K562 (cell line): ENCODE measurements around the gene MRPL32. TPM values are rescaled to one million over a fixed set of nuclear protein-coding genes. Genes with fewer than 3 reads are reported as not detected.

Experiments
- AFF4 ChIP-seq: sonication (generic); formaldehyde crosslinking; IDR thresholded peaks from 2 replicates; pipeline ENCODE4 v1.8.0; 2023; ENCODE audit warnings: mild to moderate bottlenecking, missing genetic modification reagents
- ARID1B ChIP-seq: fragments of 450-650 bp; IDR thresholded peaks from 2 replicates; pipeline ENCODE4 v1.6.1; 2016; ENCODE audit warnings: antibody characterized with exemption, mild to moderate bottlenecking, inconsistent platforms
- CBX8 ChIP-seq: fragments of 200-600 bp; sonication (generic); IDR thresholded peaks from 2 replicates; pipeline ENCODE4 v1.6.1; 2012; ENCODE audit warnings: borderline replicate concordance, mixed run types, low read depth, mild to moderate bottlenecking, moderate library complexity, mixed read lengths, low read length, control low read depth, inconsistent platforms; ENCODE audit not compliant: poor library complexity, severe bottlenecking; ENCODE audit errors: extremely low read depth
- EP300 ChIP-seq: IDR thresholded peaks from 2 replicates; pipeline ENCODE4 v1.6.1; 2012; ENCODE audit warnings: low read length, improper control_type of control experiment
- ETV6 ChIP-seq, 3 experiments: fragments of 150-350 bp in 1 of 3; sonication (generic) in 1 of 3; formaldehyde crosslinking in 1 of 3; IDR thresholded peaks; 2 replicates each; pipeline versions ENCODE4 v1.6.1 to v1.8.0; 2014 to 2022; ENCODE audit warnings: borderline replicate concordance in 2 of 3, low read depth in 2 of 3, antibody characterized with exemption in 1 of 3, low read length in 1 of 3, mild to moderate bottlenecking in 1 of 3, missing genetic modification reagents in 1 of 3
- FOXM1 ChIP-seq, 2 experiments: fragments of 450-650 bp in 1 of 2; sonication (generic) in 1 of 2; formaldehyde crosslinking in 1 of 2; IDR thresholded peaks; 2 replicates each; pipeline versions ENCODE4 v1.6.1 to v1.9.0; 2017 to 2022; ENCODE audit warnings: low read depth in 2 of 2, mild to moderate bottlenecking in 2 of 2, missing genetic modification reagents in 1 of 2, moderate library complexity in 1 of 2
- FOXP1 ChIP-seq: sonication (generic); formaldehyde crosslinking; IDR thresholded peaks from 2 replicates; pipeline ENCODE4 v1.8.0; 2022; ENCODE audit warnings: mild to moderate bottlenecking, missing genetic modification reagents
- IRF9 ChIP-seq: fragments of 450-650 bp; IDR thresholded peaks from 2 replicates; pipeline ENCODE4 v1.6.1; 2016; ENCODE audit warnings: missing biosample characterization, missing genetic modification characterization
- L3MBTL2 ChIP-seq: fragments of 450-650 bp; IDR thresholded peaks from 2 replicates; pipeline ENCODE4 v1.6.1; 2016; ENCODE audit warnings: mild to moderate bottlenecking, moderate library complexity
- MBD2 ChIP-seq: sonication (generic); IDR thresholded peaks from 2 replicates; pipeline ENCODE4 v1.6.1; 2016; ENCODE audit warnings: low read depth, borderline replicate concordance
- MCM5 ChIP-seq: fragments of 450-650 bp; IDR thresholded peaks from 2 replicates; pipeline ENCODE4 v1.6.1; 2016; ENCODE audit warnings: low read depth
- NR0B1 ChIP-seq: fragments of 450-650 bp; IDR thresholded peaks from one replicate; pipeline ENCODE4 v1.6.1; 2018; ENCODE audit warnings: mild to moderate bottlenecking, moderate library complexity; ENCODE audit not compliant: partially characterized antibody
- NUFIP1 ChIP-seq: fragments of 450-650 bp; IDR thresholded peaks from 2 replicates; pipeline ENCODE4 v1.6.1; 2018; ENCODE audit not compliant: partially characterized antibody
- PTBP1 ChIP-seq: fragments of 200-400 bp; formaldehyde crosslinking; IDR thresholded peaks from 2 replicates; pipeline ENCODE4 v1.6.1; 2017; ENCODE audit warnings: low read depth, low read length
- TAF15 ChIP-seq: fragments of 200-400 bp; formaldehyde crosslinking; IDR thresholded peaks from 2 replicates; pipeline ENCODE4 v1.6.1; 2017; ENCODE audit warnings: mild to moderate bottlenecking, low read depth, low read length, moderate library complexity
- ZBTB11 ChIP-seq, 3 experiments: fragments of 200-800 bp in 1 of 3; fragments of 250-450 bp in 1 of 3; fragments of 450-650 bp in 1 of 3; sonication (Bioruptor Pico) in 1 of 3; sonication (Bioruptor generic) in 1 of 3; formaldehyde crosslinking in 1 of 3; IDR thresholded peaks; 2 replicates each; pipeline versions ENCODE4 v1.6.1 to v1.8.0; 2016 to 2022; ENCODE audit warnings: mild to moderate bottlenecking in 2 of 3, missing genetic modification characterization in 2 of 3, missing compliant biosample characterization in 1 of 3, moderate library complexity in 1 of 3
- ZNF24 ChIP-seq: fragments of 450-650 bp; IDR thresholded peaks from 2 replicates; pipeline ENCODE4 v1.6.1; 2016
- ZNF589 ChIP-seq: fragments of 200-800 bp; sonication (Bioruptor generic); IDR thresholded peaks from 2 replicates; pipeline ENCODE4 v1.6.1; 2016; ENCODE audit warnings: low read depth, missing genetic modification characterization, missing compliant biosample characterization
- polyA plus RNA-seq, 8 experiments: library from polyadenylated mRNA; depleted of rRNA in 4 of 8; stranded (reverse) in 5 of 8; unstranded in 3 of 8; fragments of >200 nt; fragmentation: Nextera tagmentation in 2 of 8; fragmentation: Illumina TruSeq in 1 of 8; extraction: Ambion mirVana in 2 of 8; extraction: Trizol in 1 of 8; gene quantifications; 2 replicates each; pipeline versions ENCODE4 v1.2.1 to v1.2.3, GENCODE V29; 2011 to 2014; ENCODE audit warnings: inconsistent platforms in 1 of 8, missing spikeins in 1 of 8
- total RNA-seq, 7 experiments: library from RNA; depleted of rRNA in 6 of 7; stranded (reverse); fragments of >200 nt in 6 of 7; fragmentation: Illumina TruSeq in 2 of 7; extraction: Trizol in 2 of 7; gene quantifications; 2 replicates each; pipeline versions ENCODE4 v1.2.1 to v1.2.3, GENCODE V29; 2011 to 2021; ENCODE audit warnings: low replicate concordance in 1 of 7

Gene MRPL32
- total and polyA plus RNA-seq, 9 of the 15 experiments (the other 6 are each of a cell fraction or from before 2014, with no cell fraction given) = 75.5 to 351 (median 138) TPM

- no peak for TF ChIP-seq ZNF589 (CRISPR knock-in tag)
- no peak for TF ChIP-seq ZBTB11 (CRISPR knock-in tag; IDR thresholded peaks at IDR 0.05)
- peak; percentile 90 for TF ChIP-seq FOXM1 (IDR thresholded peaks at IDR 0.05; ENCODE audit: low read depth)
- no peak for TF ChIP-seq FOXM1 (CRISPR knock-in tag; IDR thresholded peaks at IDR 0.05; ENCODE audit: low read depth)
- TF ChIP-seq ARID1B = peak; percentile 99
- TF ChIP-seq IRF9 (tag) = no peak
- peak; percentile 97 for TF ChIP-seq EP300
- TF ChIP-seq NR0B1 = no peak
- no peak for TF ChIP-seq FOXP1
- no peak for TF ChIP-seq PTBP1
- no peak for TF ChIP-seq CBX8
- TF ChIP-seq MCM5 = no peak
- TF ChIP-seq L3MBTL2 = no peak
- no peak for TF ChIP-seq ZNF24
- TF ChIP-seq TAF15 = no peak
- TF ChIP-seq MBD2 = peak; percentile 60
- TF ChIP-seq AFF4 = no peak
- no peak for TF ChIP-seq ETV6 (IDR thresholded peaks at IDR 0.05; ENCODE audit: borderline replicate concordance in 1 of 2, low read depth in 2 of 2, low read length in 1 of 2)
- TF ChIP-seq ETV6 (CRISPR knock-in tag; IDR thresholded peaks at IDR 0.05; ENCODE audit: borderline replicate concordance) = no peak
- TF ChIP-seq NUFIP1 = peak; percentile 73
Measured at GRCh38 chr7:42986781-42987248, 54.6 kb downstream of the MRPL32 start (continued).
